ENCODE data around the gene OR5D16.

GRCh38 chr11:55811067-55811466 lies 27.5 kb upstream of the OR5D16 start, which contains the start of gene OR5L1:
- TF ChIP-seq, protein P1, sequence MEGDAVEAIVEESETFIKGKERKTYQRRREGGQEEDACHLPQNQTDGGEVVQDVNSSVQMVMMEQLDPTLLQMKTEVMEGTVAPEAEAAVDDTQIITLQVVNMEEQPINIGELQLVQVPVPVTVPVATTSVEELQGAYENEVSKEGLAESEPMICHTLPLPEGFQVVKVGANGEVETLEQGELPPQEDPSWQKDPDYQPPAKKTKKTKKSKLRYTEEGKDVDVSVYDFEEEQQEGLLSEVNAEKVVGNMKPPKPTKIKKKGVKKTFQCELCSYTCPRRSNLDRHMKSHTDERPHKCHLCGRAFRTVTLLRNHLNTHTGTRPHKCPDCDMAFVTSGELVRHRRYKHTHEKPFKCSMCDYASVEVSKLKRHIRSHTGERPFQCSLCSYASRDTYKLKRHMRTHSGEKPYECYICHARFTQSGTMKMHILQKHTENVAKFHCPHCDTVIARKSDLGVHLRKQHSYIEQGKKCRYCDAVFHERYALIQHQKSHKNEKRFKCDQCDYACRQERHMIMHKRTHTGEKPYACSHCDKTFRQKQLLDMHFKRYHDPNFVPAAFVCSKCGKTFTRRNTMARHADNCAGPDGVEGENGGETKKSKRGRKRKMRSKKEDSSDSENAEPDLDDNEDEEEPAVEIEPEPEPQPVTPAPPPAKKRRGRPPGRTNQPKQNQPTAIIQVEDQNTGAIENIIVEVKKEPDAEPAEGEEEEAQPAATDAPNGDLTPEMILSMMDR (IDR thresholded peaks at IDR 0.05; ENCODE audit: low read length): no peak
- TF ChIP-seq EZH2phosphoT487 (IDR thresholded peaks at IDR 0.05; ENCODE audit: low read length): no peak

All from MM.1S (cell line).